IMR-90 (cell line): ENCODE data around the gene IFRD2. TPM values are rescaled to one million over a fixed set of nuclear protein-coding genes. Genes with fewer than 3 reads are reported as not detected.

Experiments
- ATAC-seq: fragments of 200-7000 bp; cut with Tn5 transposase; 2 replicates; pipeline ENCODE4 v1.9.1; 2020; ENCODE audit warnings: low read depth, mild to moderate bottlenecking, moderate library complexity
- BruUV-seq: library from RNA; stranded (reverse); fragments of 400-500 nt; replicated peaks from 2 replicates; lab custom pipeline; 2021; lab: Mats Ljungman, UMichigan
- CTCF ChIA-PET: fragments of 300-600 bp; formaldehyde crosslinking; extraction: SDS; loops from one replicate; lab custom pipeline; 2021; ENCODE audit warnings: antibody characterized with exemption; lab: Yijun Ruan, JAX
- POLR2A ChIA-PET: fragments of 300-600 bp; sonication (Branson Sonifier 250); formaldehyde crosslinking; loops from one replicate; lab custom pipeline; 2022; ENCODE audit warnings: antibody characterized with exemption; ENCODE audit not compliant: unreplicated experiment; lab: Charles Lee
- DNase-seq: peaks from one replicate; pipeline ENCODE4 v3.0.0; 2013
- H2AFZ ChIP-seq: replicated peaks from 2 replicates; pipeline ENCODE3; 2013; ENCODE audit warnings: low read length, mild to moderate bottlenecking; ENCODE audit not compliant: poor library complexity
- H2AK5ac ChIP-seq: 2 replicates; pipeline ENCODE4 v1.6.1; 2013; ENCODE audit warnings: low read depth, low read length, inconsistent platforms
- H2AK9ac ChIP-seq: replicated peaks from 2 replicates; pipeline ENCODE3; 2013; ENCODE audit warnings: mild to moderate bottlenecking, low read depth, low read length, moderate library complexity; ENCODE audit not compliant: poor library complexity
- H2BK120ac ChIP-seq: 2 replicates; pipeline ENCODE4 v1.6.1; 2013; ENCODE audit warnings: low read depth, low read length, inconsistent platforms
- H2BK15ac ChIP-seq: 3 replicates; pipeline ENCODE4 v1.6.1; 2013; ENCODE audit warnings: low read depth, low read length, inconsistent platforms
- H2BK20ac ChIP-seq: 2 replicates; pipeline ENCODE4 v1.6.1; 2013; ENCODE audit warnings: low read depth, mild to moderate bottlenecking, inconsistent platforms, low read length, moderate library complexity
- H2BK5ac ChIP-seq: 2 replicates; pipeline ENCODE4 v1.6.1; 2013; ENCODE audit warnings: mild to moderate bottlenecking, low read depth, low read length, inconsistent platforms; ENCODE audit not compliant: poor library complexity, severe bottlenecking
- H3K14ac ChIP-seq: replicated peaks from 2 replicates; pipeline ENCODE4 v1.6.1; 2013; ENCODE audit warnings: low read depth, low read length, inconsistent platforms
- H3K18ac ChIP-seq: 2 replicates; pipeline ENCODE4 v1.6.1; 2013; ENCODE audit warnings: low read depth, low read length, control low read depth
- H3K23ac ChIP-seq: 2 replicates; pipeline ENCODE4 v1.6.1; 2013; ENCODE audit warnings: low read depth, low read length, inconsistent platforms
- H3K27ac ChIP-seq: 2 replicates; pipeline ENCODE4 v1.5.1; 2013; ENCODE audit warnings: mild to moderate bottlenecking, control low read depth, low read length; ENCODE audit not compliant: insufficient read depth
- H3K27me3 ChIP-seq: 2 replicates; pipeline ENCODE4 v1.6.1; 2013; ENCODE audit warnings: low read length; ENCODE audit not compliant: control insufficient read depth, insufficient read depth
- H3K36me3 ChIP-seq: 2 replicates; pipeline ENCODE4 v1.6.1; 2013; ENCODE audit warnings: low read length, mixed read lengths; ENCODE audit not compliant: control insufficient read depth, insufficient read depth
- H3K4ac ChIP-seq: 2 replicates; pipeline ENCODE4 v1.6.1; 2013; ENCODE audit warnings: low read depth, low read length, inconsistent platforms
- H3K4me1 ChIP-seq: 2 replicates; pipeline ENCODE4 v1.6.1; 2013; ENCODE audit warnings: low read length, mixed read lengths; ENCODE audit not compliant: control insufficient read depth, insufficient read depth
- H3K4me2 ChIP-seq: 2 replicates; pipeline ENCODE4 v1.6.1; 2013; ENCODE audit warnings: low read depth, mild to moderate bottlenecking, control low read depth, low read length, moderate library complexity
- H3K4me3 ChIP-seq: 2 replicates; pipeline ENCODE4 v1.5.1; 2013; ENCODE audit warnings: low read depth, mild to moderate bottlenecking, control low read depth, low read length, moderate library complexity; ENCODE audit not compliant: insufficient read depth
- H3K56ac ChIP-seq: 2 replicates; pipeline ENCODE4 v1.6.1; 2013; ENCODE audit warnings: low read length, inconsistent platforms; ENCODE audit not compliant: insufficient read depth; ENCODE audit errors: extremely low read depth
- H3K79me1 ChIP-seq, 2 experiments: 2 replicates each; pipeline ENCODE4 v1.6.1; 2013; ENCODE audit warnings: low read length in 2 of 2, inconsistent platforms in 1 of 2, low read depth in 1 of 2
- H3K9ac ChIP-seq: 2 replicates; pipeline ENCODE4 v1.6.1; 2013; ENCODE audit warnings: low read depth, low read length, control low read depth
- H3K9me1 ChIP-seq: 2 replicates; pipeline ENCODE4 v1.6.1; 2013; ENCODE audit warnings: low read length, inconsistent platforms; ENCODE audit not compliant: insufficient read depth
- H3K9me3 ChIP-seq: 2 replicates; pipeline ENCODE4 v1.6.1; 2013; ENCODE audit warnings: low read length; ENCODE audit not compliant: control insufficient read depth, insufficient read depth
- H4K20me1 ChIP-seq: 2 replicates; pipeline ENCODE4 v1.6.1; 2013; ENCODE audit warnings: low read length, inconsistent platforms; ENCODE audit not compliant: insufficient read depth
- H4K5ac ChIP-seq: 2 replicates; pipeline ENCODE4 v1.6.1; 2013; ENCODE audit warnings: mild to moderate bottlenecking, low read depth, low read length, control low read depth
- H4K8ac ChIP-seq, 2 experiments: 2 replicates each; pipeline ENCODE4 v1.6.1; 2013; ENCODE audit warnings: low read depth in 2 of 2, low read length in 2 of 2, control low read depth in 1 of 2, inconsistent platforms in 1 of 2
- H4K91ac ChIP-seq: 2 replicates; pipeline ENCODE4 v1.6.1; 2013; ENCODE audit warnings: low read depth, low read length, inconsistent platforms; ENCODE audit not compliant: insufficient read depth
- FOS ChIP-seq: fragments of 150-350 bp; IDR thresholded peaks from 2 replicates; pipeline ENCODE4 v1.6.1; 2016; ENCODE audit warnings: low read depth, low read length
- MAZ ChIP-seq: IDR thresholded peaks from 2 replicates; pipeline ENCODE4 v1.6.1; 2012; ENCODE audit warnings: low read depth, mild to moderate bottlenecking, low read length, improper control_type of control experiment, moderate library complexity, borderline replicate concordance
- WGBS, 2 experiments: methylation state at CpG; one replicate each; pipeline versions ENCODE4 v1.1.5 to v1.1.7; 2013; ENCODE audit warnings: missing lambda C conversion rate in 2 of 2; ENCODE audit not compliant: insufficient read length in 1 of 2; ENCODE audit errors: extremely low coverage in 2 of 2; 5-methylcytosine and 5-hydroxymethylcytosine counted together
- dilution Hi-C: fragments of 300-500 bp; cut with HindIII; formaldehyde crosslinking; loops from one replicate; pipeline ENCODE4 v1.14.3; 2018; ENCODE audit warnings: low sequenced_read_pairs; ENCODE audit not compliant: unreplicated experiment
- in situ Hi-C: fragments of 300-500 bp; cut with MboI; formaldehyde crosslinking; loops from 3 replicates; pipeline ENCODE4 v1.14.3; 2019; ENCODE audit warnings: low sequenced_read_pairs, inconsistent platforms, mixed read lengths
- intact Hi-C: fragments of 100-400 bp; cut with micrococcal nuclease; formaldehyde crosslinking; loops from 2 replicates; pipeline ENCODE4 v1.10.0; 2022
- polyA plus RNA-seq, 3 experiments: library from polyadenylated mRNA; depleted of rRNA; stranded (reverse); fragments of >200 nt; gene quantifications; 2 replicates each; pipeline ENCODE4 v1.2.3, GENCODE V29; 2012; ENCODE audit warnings: low replicate concordance in 1 of 3
- total RNA-seq: library from RNA; depleted of rRNA; stranded (reverse); fragments of >200 nt; gene quantifications from 2 replicates; pipeline ENCODE4 v1.2.3, GENCODE V29; 2012

IFRD2 gene
- total and polyA plus RNA-seq, 2 of the 4 experiments (the other 2 are of a cell fraction), result 52.7 to 79.1 TPM

DNA sequence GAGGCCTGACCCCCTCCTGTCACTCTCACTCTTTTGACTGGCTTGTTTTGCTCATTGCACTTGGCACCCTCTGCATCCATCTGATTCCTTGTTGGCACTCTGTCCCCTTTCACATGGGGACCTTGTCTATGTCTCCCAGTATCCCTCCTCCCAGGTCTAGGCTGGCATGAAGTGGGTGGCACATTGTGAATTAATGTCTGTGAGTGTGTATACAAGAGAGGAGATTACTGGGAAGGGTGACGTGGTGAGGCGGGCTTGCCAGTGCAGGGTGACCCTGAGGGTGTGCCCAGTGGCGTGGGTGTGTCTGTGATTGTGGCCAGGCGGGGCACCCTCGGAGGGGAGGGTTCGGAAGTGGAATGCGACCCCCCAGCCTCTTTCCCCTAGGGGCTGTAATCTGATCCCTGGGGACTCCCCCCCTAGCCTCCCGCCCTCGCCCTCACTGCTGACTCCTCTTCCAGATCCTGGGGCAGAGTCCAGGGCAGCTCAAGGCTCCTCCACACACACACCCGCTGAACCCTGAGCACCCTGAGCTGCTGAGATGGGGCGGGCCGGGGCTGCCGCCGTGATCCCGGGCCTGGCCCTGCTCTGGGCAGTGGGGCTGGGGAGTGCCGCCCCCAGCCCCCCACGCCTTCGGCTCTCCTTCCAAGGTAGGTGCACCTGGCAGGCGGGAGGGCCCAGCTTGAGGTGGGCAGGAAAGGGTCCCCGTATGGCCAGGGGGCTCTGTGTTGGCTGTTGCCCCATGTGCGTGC lies 23.4 kb downstream of the IFRD2 start, which contains the start of gene SEMA3B:
Gene SEMA3B, plus strand, starts transcription at position 445 of the 749 bp plus-strand sequence. Its CDS starts 94 bp downstream, at position 539.
- Histone ChIP-seq H3K27me3 (no peaks in the 10 kb centered on the region), H3K36me3 (peaks cover 2% of the 10 kb centered on the region; the same call in 1 of the 2 replicates), H4K91ac (peak within 1 kb of the TSS; percentile 91), H4K8ac (peak within 1 kb of the TSS; percentile 56 to 98), H2AK5ac (peak within 1 kb of the TSS; percentile 100), H2AK9ac (peak within 1 kb of the TSS; percentile 95), H2BK120ac (peak within 1 kb of the TSS; percentile 95), H4K5ac (peak within 1 kb of the TSS; percentile 79), H3K79me1 (peaks cover 3 to 45% of the 10 kb centered on the region in 2 experiments; a peak in 3 of 4 replicates), H3K9me1 (peaks cover 39% of the 10 kb centered on the region), H3K4me1 (peaks cover 64% of the 10 kb centered on the region), H3K4me3 (peak within 1 kb of the TSS; percentile 31), H2BK15ac (peak within 1 kb of the TSS; percentile 95; the same call in 2 of the 3 replicates), H3K18ac (peak within 1 kb of the TSS; percentile 68), H3K4me2 (peak within 1 kb of the TSS; percentile 71), H3K23ac (peak within 1 kb of the TSS; percentile 85), H3K56ac (no peak within 1 kb of the TSS), H2AFZ (peak within 1 kb of the TSS; percentile 71), H3K14ac (peak within 1 kb of the TSS; percentile 98), H3K9ac (peak within 1 kb of the TSS; percentile 77), H3K4ac (peak within 1 kb of the TSS; percentile 100), H3K27ac (peak within 1 kb of the TSS; percentile 80), H4K20me1 (no peaks in the 10 kb centered on the region), H3K9me3 (no peaks in the 10 kb centered on the region), H2BK20ac (peak within 1 kb of the TSS; percentile 90), H2BK5ac (peak within 1 kb of the TSS; percentile 83)
- no TSS peak for BruUV-seq
- CTCF ChIA-PET, result interaction anchor here (1.0 to 2.2 kb wide), 2 partner anchors 9 to 22 kb away, joined by 4 to 7 read pairs; no protein-coding TSS in a partner anchor
- ATAC-seq (peak; percentile 16), DNase-seq (no peak)
- WGBS, 2 experiments, result 25% methylated on average over 7 of the region's 21 CpGs; no CpG with 5 or more reads in 1 of the 2 experiments
- in situ Hi-C loops (no loop called here), dilution Hi-C loops (no loop called here), intact Hi-C loops (no loop called here)
- POLR2A ChIA-PET, result no interaction called here
- TF ChIP-seq FOS, result no peak
- TF ChIP-seq MAZ, result peak; percentile 68
